NCI-H510A treated with DMSO at 0.1 percent for 48 hours (cell line): ENCODE results near the gene NPY1R.

Experiments used
- DNase-seq: peaks from one replicate; lab custom pipeline; 2025; lab: John Stamatoyannopoulos, UW

The NPY1R gene

GRCh38 chr4:163332526-163333406, at the start of gene NPY1R:
NPY1R (minus strand) TSS chr4:163332596; CDS start chr4:163326554, 6,042 bp downstream.
- peak; percentile 60 for DNase-seq

- no peak for DNase-seq
Observed at GRCh38 chr4:163380703-163381102, 48.3 kb upstream of the NPY1R start.

- no peak for DNase-seq
Observed at GRCh38 chr4:163378661-163379060, 46.3 kb upstream of the NPY1R start.

GRCh38 chr4:163372029-163372428, 39.6 kb upstream of the NPY1R start:
- DNase-seq = no peak

- DNase-seq = no peak
Observed at GRCh38 chr4:163367651-163368050, 35.3 kb upstream of the NPY1R start.

GRCh38 chr4:163356104-163356503, 23.7 kb upstream of the NPY1R start:
- DNase-seq = no peak

- DNase-seq = no peak
Observed at GRCh38 chr4:163353054-163353453, 20.7 kb upstream of the NPY1R start.

GRCh38 chr4:163350672-163351071, 18.3 kb upstream of the NPY1R start:
- no peak for DNase-seq

GRCh38 chr4:163344147-163345125, 12.0 kb upstream of the NPY1R start:
- DNase-seq = no peak

- DNase-seq = no peak
Observed at GRCh38 chr4:163343604-163344146, 11.3 kb upstream of the NPY1R start, which contains the start of gene NPY5R. NPY5R (plus strand) TSS chr4:163343892; CDS start chr4:163350274, 6,382 bp downstream.

- no peak for DNase-seq
Observed at GRCh38 chr4:163335384-163335783, 3.0 kb upstream of the NPY1R start.

GRCh38 chr4:163331629-163332376, 593 bp downstream of the NPY1R start:
- no peak for DNase-seq

GRCh38 chr4:163330916-163331628, 1.3 kb downstream of the NPY1R start:
- no peak for DNase-seq

GRCh38 chr4:163317110-163317509, 15.3 kb downstream of the NPY1R start:
- no peak for DNase-seq

GRCh38 chr4:163309466-163309865, 22.9 kb downstream of the NPY1R start:
- DNase-seq = no peak

GRCh38 chr4:163303069-163303468, 29.3 kb downstream of the NPY1R start:
- DNase-seq = no peak

GRCh38 chr4:163300445-163300844, 32.0 kb downstream of the NPY1R start:
- DNase-seq = no peak

- DNase-seq = no peak
Observed at GRCh38 chr4:163295138-163295537, 37.3 kb downstream of the NPY1R start.

GRCh38 chr4:163284304-163284703, 48.1 kb downstream of the NPY1R start:
- no peak for DNase-seq

- DNase-seq = no peak
Observed at GRCh38 chr4:163280703-163281519, 51.5 kb downstream of the NPY1R start.
